GM12878 (cell line): ENCODE data around the gene CLDN34.

Source experiments
- CTCF ChIP-seq, 3 experiments: IDR thresholded peaks in 2 of 3; conservative IDR thresholded peaks in 1 of 3; 2 replicates each; pipeline ENCODE4 v1.5.1; 2011; ENCODE audit warnings: low read depth in 3 of 3, low read length in 3 of 3, mild to moderate bottlenecking in 3 of 3, control low read depth in 2 of 3, moderate library complexity in 2 of 3, inconsistent platforms in 1 of 3, mixed read lengths in 1 of 3; ENCODE audit not compliant: control insufficient read depth in 2 of 3, insufficient read depth in 1 of 3; ENCODE audit errors: extremely low read depth in 1 of 3
- NR2F1 ChIP-seq: fragments of 450-650 bp; conservative IDR thresholded peaks from 2 replicates; pipeline ENCODE4 v1.6.1; 2017; ENCODE audit warnings: mild to moderate bottlenecking

- no peak for TF ChIP-seq CTCF (IDR thresholded peaks at IDR 0.05 in 2 of 3, conservative IDR thresholded peaks at IDR 0.05 in 1 of 3; ENCODE audit: control insufficient read depth in 2 of 3, extremely low read depth in 1 of 3, insufficient read depth in 1 of 3, low read depth in 3 of 3, low read length in 3 of 3)
- no peak for TF ChIP-seq NR2F1
These were observed 13.8 kb upstream of the CLDN34 start for GRCh38 chrX:9953396-9953795.
